Activated CD4-positive, alpha-beta T cell treated with anti-CD3 and anti-CD28 coated beads, Interleukin-2, amount 50 U/mL, for 48 hours (primary cell): Measurements from ENCODE around the gene CACNA1H.
A peak's percentile ranks its signal among the peaks of the same experiment; 100 is the strongest.
"Not testable (repeated sequence)": the region's sequence is repeated elsewhere in the genome, so short reads cannot be mapped to it uniquely, and the experiment has no call there.

ENCODE experiments used
- DNase-seq, 2 experiments: peaks; one replicate each; pipeline ENCODE4 v3.0.0-alpha.2; 2020

CACNA1H gene

GRCh38 chr16:1256874-1257322 is 104.0 kb downstream of the CACNA1H start:
- DNase-seq, result no peak

GRCh38 chr16:1257561-1258224 is 104.8 kb downstream of the CACNA1H start:
- no peak for DNase-seq

GRCh38 chr16:1258225-1258600 is 105.3 kb downstream of the CACNA1H start:
- no peak for DNase-seq

GRCh38 chr16:1258906-1259759 is 106.2 kb downstream of the CACNA1H start:
- no peak for DNase-seq

GRCh38 chr16:1259760-1260068 is 106.8 kb downstream of the CACNA1H start:
- DNase-seq, result no peak

- no peak for DNase-seq
These were observed 107.3 kb downstream of the CACNA1H start for GRCh38 chr16:1260101-1260680.

- DNase-seq, result peak in 1 of 2 experiments; percentile 12
These were observed 108.4 kb downstream of the CACNA1H start for GRCh38 chr16:1261131-1261892.

GRCh38 chr16:1262210-1262845 is 109.4 kb downstream of the CACNA1H start:
- DNase-seq, result no peak

GRCh38 chr16:1262846-1263221 is 109.9 kb downstream of the CACNA1H start:
- DNase-seq, result no peak

GRCh38 chr16:1263591-1264344 is 110.9 kb downstream of the CACNA1H start:
- DNase-seq, result no peak

- no peak for DNase-seq
These were observed 111.6 kb downstream of the CACNA1H start for GRCh38 chr16:1264345-1265089.

GRCh38 chr16:1265090-1265630 is 112.3 kb downstream of the CACNA1H start:
- DNase-seq, result no peak

GRCh38 chr16:1265826-1266225 is 112.9 kb downstream of the CACNA1H start:
- no peak for DNase-seq

GRCh38 chr16:1269418-1269817 is 116.5 kb downstream of the CACNA1H start:
- DNase-seq, result not testable (repeated sequence)

- no peak for DNase-seq
These were observed 118.4 kb downstream of the CACNA1H start for GRCh38 chr16:1271380-1271723.
